Left renal pelvis (tissue), 4 donors: Measurements from ENCODE around the gene HYLS1. TPM values are rescaled to one million over a fixed set of nuclear protein-coding genes. Genes with fewer than 3 reads are reported as not detected.

Experiments used
- DNase-seq, 4 donors: peaks; one replicate each; pipeline ENCODE4 v3.0.0-alpha.2; 2013; ENCODE audit warnings: low read depth in 4 of 4, low spot score in 3 of 4
- polyA plus RNA-seq, 4 donors: library from polyadenylated mRNA; unstranded; fragments of 120-200 nt; gene quantifications; one replicate each; pipeline ENCODE4 v1.2.1, GENCODE V29; 2013; ENCODE audit not compliant: insufficient read length in 4 of 4

Gene HYLS1
- polyA plus RNA-seq, 4 donors: 10.2 to 14.4 (median 13.3) TPM

DNA sequence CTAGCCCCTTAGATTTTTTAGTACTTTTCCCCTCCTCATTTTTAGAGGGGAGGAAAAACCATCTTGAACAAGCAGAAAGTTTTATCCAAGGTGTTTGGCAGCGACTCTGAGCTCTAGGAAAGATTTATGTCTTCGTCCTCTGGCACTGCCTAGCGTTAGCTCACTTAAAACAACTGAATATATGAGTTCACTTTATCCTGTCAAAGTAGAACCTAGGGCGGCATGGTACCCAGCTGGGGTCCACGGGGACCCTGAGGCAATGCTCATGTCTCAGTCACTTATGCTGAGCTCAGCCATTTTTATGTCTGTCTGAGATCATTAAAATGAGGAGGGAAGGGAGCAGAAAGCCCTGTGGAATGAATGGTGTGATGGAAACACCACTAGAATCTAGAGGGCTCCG, 44.2 kb downstream of the HYLS1 start:
- no peak for DNase-seq

DNA sequence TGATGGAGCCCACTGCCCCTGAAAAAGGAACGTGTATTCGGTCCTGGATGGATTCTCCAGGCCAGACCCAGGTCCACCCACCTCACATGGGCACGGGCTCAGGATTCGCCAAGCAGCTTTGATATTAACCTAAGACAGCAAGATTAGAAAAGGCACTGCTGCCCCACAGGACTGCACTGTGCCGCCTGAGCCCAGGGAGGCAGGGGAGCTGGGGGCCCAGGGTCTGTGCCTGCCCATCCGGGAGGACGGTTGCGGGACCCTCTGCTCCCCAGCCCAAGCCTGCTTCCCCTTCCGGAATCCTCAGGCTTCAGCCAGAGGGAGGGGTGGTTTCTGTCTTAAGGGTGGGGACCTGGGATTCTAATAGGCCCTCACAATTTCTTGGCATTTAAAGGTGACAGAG, 44.8 kb downstream of the HYLS1 start:
- no peak for DNase-seq

DNA sequence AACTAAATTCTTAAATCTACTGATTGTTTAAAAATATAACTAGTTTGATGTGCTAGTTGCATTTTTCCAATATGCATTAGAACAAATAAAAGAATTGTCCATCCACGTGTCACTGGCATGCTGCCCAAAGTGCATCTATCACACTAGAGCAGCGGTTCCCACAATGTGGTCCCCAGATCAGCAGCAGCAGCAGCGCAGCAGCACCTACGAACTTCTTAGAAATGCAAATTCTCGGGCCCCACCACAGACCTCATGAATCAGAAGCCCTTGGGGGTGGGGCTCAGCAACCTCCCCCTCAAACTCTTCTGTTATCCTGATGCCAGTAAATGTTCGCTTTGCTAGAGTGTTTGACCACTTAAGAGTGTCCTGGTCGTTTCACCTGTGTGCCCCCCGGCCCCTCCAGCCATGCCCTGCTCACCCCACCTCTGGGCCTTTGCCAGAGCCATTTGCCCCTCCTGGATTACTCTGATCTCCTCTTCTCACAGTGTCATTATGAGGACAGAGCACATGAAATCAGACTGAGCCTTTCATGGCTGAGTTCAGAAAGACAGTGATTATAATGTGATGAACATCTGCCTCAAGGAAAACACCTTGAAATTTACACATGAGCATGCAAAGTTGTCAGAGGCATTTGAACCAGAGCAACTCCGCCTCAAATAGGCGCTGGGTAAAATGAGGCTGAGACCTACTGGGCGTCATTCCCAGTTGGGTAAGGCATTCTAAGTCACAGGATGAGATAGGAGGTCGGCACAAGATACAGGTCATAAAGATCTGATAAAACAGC, 45.8 kb downstream of the HYLS1 start:
- DNase-seq: no peak

DNA sequence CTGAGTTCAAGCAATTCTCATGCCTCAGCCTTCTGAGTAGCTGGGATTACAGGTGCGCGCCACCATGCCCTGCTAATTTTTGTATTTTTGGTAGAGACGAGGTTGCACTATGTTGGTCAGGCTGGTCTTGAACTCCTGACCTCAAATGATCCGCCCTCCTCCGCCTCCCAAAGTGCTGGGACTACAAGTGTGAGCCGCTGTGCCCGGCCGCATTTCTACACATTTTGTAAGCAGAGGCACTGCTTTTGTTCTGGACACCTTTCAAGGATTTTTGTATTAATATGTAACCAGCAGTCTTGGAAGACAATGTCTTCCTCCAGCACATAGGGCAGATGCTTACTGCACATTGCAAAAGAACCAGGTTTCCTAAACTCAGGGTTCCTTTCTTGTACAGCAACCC, 47.0 kb downstream of the HYLS1 start:
- DNase-seq: no peak

DNA sequence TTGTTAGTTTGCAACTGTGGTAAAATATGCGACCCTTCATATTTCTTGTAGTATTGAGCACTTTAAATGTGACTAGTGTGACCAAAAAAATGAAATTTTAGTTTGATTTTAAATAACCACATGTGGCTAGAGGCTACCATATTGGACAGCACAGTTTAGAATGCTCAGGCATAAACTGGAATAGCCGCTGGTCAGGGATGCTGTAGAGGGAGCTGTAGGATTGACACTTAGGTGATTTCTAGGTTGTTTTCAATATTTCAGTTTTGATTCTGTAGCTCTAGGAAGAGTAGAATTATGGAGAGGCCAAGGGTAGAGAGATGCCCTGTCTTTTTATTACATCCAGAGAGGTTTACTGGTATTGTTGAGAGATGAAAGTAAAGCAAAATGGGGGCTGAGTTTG, 47.6 kb downstream of the HYLS1 start:
- DNase-seq: no peak

DNA sequence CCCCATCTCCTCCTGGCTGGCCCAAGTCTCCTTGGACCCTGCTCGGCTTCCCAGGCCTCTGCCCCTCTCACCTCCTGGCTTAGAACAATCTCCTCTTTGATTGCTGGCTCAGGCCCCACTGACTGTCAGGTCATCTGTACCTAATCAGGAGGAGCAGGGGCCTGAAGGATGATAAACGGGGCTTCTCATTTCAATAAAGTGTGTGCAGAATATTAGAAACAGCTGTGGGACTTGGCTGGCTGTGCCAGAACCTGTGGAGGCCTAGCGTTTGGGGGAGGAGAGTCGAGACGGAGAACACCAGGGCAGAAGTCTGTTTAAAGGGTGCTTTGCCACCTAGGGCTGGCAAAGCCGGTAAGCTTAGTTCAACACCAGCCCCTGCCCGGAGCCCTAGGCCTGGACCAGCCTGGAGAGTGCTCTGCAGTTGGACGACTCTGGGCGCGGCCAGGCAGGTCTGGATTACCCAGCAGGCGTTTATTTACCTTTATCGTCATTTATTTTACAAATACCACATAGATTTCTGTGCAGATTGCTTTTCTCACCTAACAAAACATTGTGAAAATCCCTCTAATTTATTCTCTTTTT, 48.2 kb downstream of the HYLS1 start:
- no peak for DNase-seq

DNA sequence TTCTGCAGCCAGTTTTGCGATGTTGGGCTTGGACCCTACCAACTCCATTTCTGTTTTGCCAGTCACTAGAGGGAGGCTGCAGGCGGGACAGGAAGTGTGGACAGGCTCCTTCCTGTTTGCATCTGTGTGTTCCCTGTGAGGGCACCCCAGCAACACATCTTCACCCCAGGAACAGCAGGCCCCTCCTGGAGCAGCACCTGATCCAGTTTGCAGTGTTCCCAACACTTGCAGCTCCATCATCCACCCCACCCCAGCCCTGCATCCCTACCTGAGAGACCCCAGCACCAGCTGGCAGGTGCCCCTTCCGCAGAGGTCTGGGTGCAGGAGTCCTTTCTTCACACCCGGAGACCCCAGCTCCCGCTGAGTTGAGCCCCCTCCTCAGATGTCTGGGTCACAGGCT, 51.0 kb downstream of the HYLS1 start:
- no peak for DNase-seq

DNA sequence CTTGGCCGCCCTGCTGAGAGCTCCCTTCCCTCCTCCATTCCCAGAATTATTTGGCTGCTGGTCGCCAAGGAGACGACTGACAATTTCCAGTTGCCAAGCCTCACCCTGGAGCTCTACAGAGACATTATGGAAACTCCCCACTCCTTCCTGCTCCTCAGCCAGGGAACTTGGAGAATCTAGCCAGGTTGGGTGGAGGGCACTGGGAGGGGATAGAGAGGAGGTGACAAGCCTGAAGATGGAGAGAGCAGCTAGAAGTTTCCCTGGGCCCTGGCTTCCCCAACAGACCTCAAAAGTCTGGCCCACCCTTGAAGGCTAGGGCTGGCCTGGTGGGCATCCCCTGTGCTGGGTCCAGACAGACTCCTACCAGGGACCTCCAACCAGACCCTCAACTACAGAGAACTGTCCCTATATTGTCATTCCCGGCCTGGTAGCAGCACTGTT, 51.6 kb downstream of the HYLS1 start:
- DNase-seq: no peak

DNA sequence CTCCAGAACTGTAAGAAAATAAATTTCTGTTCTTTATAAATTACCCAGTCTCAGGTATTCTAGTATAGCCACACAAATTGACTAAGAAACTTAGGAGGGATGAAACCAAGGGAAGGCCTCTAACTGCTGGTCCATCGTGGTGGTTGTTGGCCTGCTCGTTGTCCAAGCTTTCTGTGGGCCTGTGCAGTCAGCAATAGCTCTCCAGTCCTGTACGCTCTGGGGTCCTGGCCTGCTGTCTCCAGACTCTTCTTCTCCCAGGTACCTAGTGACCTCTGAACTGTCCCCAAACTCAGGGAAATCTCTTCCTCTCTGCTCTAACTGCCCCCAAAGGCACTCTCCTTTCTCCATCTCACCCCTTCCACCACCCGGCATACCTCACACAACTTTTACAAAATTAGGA, 52.7 kb downstream of the HYLS1 start:
- DNase-seq: no peak

DNA sequence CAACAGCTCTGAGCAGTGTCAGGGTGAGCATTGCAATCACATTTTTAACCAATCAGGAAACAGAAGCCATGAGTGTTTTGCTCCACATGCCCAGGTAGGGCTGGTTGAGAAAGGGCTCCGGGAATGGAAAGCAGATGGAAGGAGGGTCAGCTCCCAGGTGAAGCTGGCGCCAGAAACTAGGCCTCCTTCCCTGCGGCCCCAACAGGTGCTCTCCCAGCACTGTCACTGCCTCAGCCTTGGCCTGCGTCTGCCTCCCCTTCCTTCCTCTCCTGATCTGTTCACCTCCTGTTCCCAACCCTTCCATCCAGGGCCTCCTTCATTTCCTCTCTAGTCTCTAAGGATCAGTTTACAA, 53.8 kb downstream of the HYLS1 start:
- DNase-seq: no peak

DNA sequence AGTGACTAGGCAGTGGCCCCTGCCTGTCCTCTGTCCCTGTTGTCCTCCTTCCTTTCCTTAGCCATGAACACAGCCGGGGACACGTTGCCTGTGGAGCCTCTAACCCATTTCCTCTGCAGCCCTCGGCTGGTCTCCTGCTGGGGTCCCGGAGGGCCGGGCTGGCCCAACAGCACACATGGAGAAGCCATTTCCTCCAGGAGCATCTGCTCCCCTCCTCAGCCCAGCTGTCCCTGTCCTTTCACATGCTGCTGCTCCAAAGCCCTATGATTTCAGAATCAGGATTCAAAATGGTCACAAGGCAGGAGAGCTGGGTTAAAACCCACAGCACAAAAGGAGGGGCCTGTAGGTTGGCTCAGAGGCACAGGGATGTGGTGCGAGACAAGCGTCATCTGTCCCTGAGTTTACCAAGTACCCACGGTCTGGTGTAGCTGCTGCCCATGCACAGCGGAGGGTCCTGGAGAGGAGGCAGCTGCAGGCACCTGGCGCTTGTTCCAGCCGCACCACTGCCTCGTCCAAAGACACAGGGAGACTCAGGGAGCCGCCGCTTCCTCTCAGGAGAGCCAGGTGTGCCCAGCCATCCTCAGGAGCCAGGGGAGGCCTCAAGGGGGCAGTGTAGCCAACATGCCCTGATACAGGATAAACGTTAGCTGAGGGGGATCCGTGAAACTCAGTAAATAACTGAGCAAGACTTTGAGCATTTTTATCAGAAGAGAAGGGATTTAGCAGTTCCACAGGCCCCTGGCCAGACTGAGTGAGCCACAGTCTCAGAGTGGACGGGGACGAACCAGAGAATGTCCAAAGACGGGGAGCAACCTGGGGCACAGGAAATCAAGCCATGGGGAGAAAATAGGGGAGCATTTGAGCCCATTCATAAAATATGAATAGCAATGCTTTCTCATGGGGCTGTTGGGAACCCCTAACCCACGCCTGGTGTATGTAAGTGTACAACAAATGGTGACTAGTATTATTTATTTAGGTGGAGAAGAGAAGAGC, 54.4 kb downstream of the HYLS1 start:
- peak in 2 of 4 donors; percentile 21 to 42 for DNase-seq

DNA sequence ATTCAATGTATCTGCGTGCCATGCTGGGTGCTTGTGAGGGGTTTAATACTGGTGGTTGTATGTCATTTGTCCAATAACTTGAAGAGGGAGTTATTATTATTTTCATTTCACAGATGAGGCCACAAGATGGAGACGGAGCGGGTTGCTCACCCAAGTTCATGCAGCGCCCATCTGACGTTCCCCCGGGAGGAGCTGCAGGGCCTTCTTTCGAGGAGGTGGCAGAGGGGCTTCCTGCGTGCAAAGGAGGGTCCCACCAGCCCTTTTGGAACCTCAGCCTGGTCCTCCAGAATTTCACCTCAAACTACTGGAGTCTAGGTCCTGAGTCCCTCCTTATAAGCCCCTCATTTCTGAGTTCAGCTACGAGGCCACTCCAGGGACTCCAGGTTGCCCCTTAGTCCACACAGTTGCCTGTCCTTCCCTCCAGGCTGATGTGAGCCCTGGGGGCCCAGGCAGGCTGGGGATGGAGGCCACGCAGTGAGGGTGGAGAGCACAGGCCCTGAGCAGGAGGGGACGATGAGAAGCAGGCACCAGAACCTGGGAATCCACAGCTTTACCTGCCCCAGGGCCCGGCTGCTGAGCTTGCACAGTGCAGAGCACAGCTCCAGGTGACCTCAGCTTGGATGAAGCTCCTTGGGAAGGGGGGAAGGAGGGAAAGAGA, 55.4 kb downstream of the HYLS1 start:
- DNase-seq: no peak

DNA sequence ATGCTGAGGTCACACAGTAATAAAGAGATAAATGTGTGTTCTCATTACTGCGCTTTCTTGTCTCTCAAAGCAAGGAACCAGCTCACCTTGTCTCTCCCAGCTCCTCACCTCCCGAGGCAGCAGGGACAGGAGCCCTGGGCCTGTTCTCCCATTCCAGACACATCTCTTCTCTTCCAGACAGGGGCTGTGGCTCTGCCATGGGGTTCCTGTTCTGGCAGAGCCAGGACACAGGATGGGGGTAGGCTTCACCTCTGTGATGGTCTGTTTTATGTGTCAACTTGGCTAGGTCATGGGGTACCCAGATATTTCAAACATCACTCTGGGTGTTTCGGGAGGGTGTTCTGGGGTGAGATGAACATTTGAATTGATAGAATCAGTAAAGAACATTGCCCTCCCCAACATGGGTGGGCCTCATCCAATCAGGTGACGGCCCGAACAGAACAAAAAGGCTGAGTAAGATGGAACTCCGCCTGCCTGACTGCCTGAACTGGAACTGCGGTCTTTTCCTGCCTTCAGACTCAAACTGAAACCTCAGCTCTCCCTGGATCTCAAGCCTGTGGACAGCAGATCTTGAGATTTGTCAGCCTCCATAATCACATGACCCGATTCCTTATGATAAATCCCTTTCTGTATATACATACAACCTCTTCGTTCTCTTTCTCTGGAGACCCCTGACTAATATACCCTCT, 56.3 kb downstream of the HYLS1 start:
- DNase-seq: no peak

DNA sequence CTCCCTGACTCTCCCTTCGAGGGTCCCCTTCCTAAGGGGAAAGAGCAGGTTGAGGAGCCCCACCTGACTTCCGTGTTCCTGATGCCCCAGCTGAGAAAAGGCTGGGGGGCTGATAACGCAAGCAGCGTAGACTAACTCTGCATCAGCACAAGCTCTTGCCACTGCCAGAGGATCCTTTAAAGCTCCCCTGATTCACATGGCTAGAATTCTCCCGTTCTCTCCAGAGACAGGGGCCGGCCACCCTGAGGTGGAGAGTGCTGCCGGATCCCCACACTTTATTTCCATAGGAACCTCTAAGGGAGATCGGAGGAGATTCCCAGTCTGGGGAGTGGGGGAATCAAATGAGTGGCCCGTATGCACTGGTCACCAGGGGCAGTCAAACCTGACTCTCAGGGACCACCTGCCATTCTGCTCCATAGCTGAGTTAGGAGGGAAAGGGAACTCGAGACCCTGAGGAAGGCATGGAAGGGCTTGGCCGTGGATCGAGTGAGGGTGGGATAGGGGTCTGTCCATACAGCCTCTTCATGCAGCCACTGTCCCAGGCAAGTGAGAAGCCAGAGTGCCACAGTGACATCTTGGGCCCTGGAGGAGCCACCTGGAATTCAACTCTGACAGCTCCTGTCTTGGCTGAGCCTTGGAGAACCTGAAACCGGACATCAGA, 57.0 kb downstream of the HYLS1 start:
- no peak for DNase-seq

DNA sequence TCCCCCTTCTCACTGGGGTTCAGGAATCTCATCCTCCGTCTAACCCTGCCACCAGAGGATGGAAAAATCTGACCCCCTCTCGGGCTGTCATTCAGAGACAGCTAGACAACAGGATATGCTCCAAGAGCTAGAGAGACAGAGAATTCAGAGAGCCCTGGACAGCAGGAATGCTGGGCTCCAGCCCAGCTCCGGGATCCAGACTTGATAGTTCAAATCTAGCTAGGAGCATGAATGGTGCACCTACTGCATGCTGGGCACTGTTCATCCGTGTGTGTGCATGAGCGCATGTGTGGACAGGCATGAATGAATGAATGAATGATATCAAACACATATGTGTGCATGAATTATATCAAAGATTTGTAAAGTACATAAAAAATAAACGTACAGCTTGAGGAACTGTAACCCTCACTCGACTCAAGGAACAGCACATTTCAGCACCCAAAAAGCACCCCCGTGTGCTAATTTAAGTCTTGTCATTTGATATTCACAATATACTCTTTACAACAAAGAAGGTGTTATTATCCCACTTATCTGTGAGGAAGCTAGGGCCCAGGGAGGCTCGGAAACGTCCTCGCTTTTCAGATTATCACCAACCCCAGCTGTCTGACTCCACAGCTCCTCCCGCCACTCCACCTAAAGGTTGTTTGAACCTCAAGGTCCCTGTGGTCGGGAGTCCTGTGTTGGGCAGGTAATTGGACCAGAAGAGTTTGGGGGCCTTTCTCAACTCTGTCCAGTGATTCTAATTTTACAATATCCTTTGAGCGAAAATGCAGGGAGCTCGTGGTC, 57.7 kb downstream of the HYLS1 start:
- DNase-seq: no peak

DNA sequence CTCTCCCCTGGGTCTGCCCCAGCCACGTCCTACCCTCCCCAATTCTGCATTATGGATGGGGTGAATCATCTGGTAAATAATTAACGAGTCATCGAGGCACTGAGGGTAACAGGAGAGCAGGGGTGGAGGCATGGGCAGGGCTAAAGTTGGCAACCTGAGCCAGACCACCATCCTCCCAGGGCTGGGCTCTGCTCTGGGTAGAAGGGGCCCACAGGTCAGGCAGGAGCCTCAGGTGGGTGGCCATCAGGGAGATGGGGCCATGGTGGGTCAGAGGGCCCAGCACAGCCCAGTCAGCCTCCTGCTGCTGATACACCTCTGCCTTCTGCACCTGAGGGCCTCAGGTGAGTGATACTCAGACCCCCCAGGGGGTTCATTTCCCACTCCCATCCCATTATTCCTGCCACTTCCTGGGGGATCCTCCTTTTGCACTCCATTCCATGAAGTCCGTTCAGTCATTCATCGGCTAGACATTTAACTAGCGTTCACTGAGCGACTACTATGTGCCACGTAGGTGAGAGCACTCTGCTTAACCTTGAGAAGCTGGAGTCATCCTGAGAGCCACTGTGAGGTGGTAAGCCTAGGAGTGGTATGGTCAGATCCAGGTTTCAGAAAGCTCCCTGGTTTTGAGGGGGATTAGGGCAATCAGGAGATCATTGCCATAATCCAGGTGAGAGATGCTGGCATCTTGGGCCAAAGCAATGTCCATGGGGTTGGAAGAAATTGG, 58.5 kb downstream of the HYLS1 start, which contains the start of gene VSIG10L2:
TSS of gene VSIG10L2 (plus strand) at position 248 of the 724 bp plus-strand sequence. CDS start at position 260, 12 bp downstream.
- DNase-seq: no peak

DNA sequence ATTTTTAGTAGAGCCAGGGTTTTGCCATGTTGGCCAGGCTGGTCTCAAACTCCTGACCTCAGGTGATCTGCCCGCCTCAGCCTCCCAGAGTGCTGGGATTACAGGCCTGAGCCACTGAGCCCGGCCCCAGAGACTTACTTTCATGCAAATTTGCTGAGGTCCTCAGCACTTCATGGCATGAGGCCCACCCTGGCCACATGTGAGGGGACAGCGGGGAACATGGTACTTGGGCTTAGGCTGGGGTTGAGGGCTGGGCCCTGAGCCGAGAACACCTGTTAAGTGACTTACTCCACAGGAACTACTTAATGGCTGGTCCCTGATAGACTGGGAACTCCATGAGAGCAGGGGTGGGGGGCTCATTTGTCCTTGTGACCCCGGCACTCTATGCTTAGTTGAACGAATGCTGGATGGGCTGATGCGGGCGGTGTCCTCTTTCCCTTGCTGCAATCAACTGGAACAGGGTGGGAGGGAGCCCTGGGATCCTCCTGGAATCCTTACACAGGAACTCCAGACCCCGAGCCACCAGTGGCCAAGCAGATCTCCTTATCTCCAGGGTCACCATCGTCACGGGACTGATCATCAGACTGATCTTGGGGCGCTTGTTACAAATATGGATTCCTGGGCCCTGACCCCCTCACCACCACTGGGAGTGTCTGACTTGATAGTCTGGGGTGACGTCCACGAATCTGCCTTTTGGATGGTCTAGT, 59.4 kb downstream of the HYLS1 start:
- no peak for DNase-seq
